ENCODE measurements around the gene IL1RAPL1.

DNA sequence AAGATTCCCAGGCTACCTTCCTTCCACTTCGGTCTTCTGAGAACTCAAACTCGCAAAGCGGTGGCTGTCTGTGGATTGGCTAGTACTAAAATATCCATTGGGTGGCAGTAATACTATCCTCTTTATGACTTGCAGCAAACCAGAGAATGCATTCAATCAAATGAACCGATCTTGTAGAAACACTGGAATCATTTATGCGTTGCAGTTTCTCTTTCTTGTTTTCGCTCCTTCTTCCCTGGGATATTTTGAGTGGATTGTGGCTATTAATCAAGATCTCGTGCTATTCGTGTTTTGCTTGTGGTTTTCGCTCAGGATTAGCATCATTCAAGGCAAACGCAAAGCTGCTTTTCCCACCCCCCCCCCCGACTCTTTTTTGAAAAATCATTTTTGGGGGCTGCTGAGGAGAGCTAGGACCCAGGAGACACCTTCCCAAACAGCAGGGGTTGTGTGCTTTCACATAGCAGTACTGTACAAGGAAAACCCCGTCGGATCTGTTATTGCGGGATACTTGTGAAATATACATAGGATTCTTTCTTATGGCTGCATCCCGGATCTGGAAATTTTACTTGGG is at the start of gene IL1RAPL1:
- TF ChIP-seq, protein P1, sequence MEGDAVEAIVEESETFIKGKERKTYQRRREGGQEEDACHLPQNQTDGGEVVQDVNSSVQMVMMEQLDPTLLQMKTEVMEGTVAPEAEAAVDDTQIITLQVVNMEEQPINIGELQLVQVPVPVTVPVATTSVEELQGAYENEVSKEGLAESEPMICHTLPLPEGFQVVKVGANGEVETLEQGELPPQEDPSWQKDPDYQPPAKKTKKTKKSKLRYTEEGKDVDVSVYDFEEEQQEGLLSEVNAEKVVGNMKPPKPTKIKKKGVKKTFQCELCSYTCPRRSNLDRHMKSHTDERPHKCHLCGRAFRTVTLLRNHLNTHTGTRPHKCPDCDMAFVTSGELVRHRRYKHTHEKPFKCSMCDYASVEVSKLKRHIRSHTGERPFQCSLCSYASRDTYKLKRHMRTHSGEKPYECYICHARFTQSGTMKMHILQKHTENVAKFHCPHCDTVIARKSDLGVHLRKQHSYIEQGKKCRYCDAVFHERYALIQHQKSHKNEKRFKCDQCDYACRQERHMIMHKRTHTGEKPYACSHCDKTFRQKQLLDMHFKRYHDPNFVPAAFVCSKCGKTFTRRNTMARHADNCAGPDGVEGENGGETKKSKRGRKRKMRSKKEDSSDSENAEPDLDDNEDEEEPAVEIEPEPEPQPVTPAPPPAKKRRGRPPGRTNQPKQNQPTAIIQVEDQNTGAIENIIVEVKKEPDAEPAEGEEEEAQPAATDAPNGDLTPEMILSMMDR (IDR thresholded peaks at IDR 0.05) = no peak
- TF ChIP-seq POLR2AphosphoS5 (IDR thresholded peaks at IDR 0.05) = no peak

Data from breast epithelium (tissue), 3 donors.